K562 (cell line): Measurements from ENCODE around the gene GTPBP6. TPM values are rescaled to one million over a fixed set of nuclear protein-coding genes. Genes with fewer than 3 reads are reported as not detected.

ENCODE experiments used
- ATAC-seq: fragments of 200-7000 bp; cut with Tn5 transposase; 3 replicates; pipeline ENCODE4 v1.9.1; 2020; ENCODE audit warnings: moderate library complexity
- BruUV-seq: library from RNA; stranded (reverse); fragments of 400-500 nt; replicated peaks from 2 replicates; lab custom pipeline; 2021; lab: Mats Ljungman, UMichigan
- CTCF ChIA-PET: fragments of 300-600 bp; formaldehyde crosslinking; extraction: SDS; loops from one replicate; lab custom pipeline; 2021; ENCODE audit warnings: low intra/inter-chr PET ratio; lab: Yijun Ruan, JAX
- POLR2A ChIA-PET: fragments of 300-600, 350-650 bp; sonication (Branson Sonifier 250); formaldehyde crosslinking; extraction: SDS; loops from one replicate; lab custom pipeline; 2021; ENCODE audit warnings: antibody characterized with exemption, inconsistent platforms; lab: Yijun Ruan, JAX
- DNase-seq, 4 experiments: peaks; one replicate each; pipeline versions ENCODE4 v3.0.0 to v3.0.0-alpha.2; 2011 to 2018; ENCODE audit warnings: low spot score in 3 of 4, mixed read lengths in 3 of 4; ENCODE audit errors: extremely low read depth in 1 of 4
- FAIRE-seq: peaks from 2 replicates; lab custom pipeline; 2011; peaks lifted over from hg19 to GRCh38; lab: Jason Lieb, UNC
- H2AFZ ChIP-seq: 2 replicates; pipeline ENCODE4 v1.6.0; 2011; ENCODE audit warnings: low read depth, low read length, control low read depth, inconsistent platforms
- H3K27ac ChIP-seq: fragments of 200-600 bp; 3 replicates; pipeline ENCODE4 v1.8.0; 2011; ENCODE audit warnings: low read depth, mild to moderate bottlenecking, control low read depth, inconsistent platforms, low read length, moderate library complexity, mixed read lengths; ENCODE audit errors: extremely low read depth
- H3K27me3 ChIP-seq, 2 experiments: fragments of 300-600 bp in 1 of 2; 2 replicates in 1 of 2; 3 replicates in 1 of 2; pipeline versions ENCODE4 v1.6.0 to v1.8.0; 2011; ENCODE audit warnings: inconsistent platforms in 2 of 2, low read length in 2 of 2, mild to moderate bottlenecking in 1 of 2, mixed read lengths in 1 of 2, moderate library complexity in 1 of 2; ENCODE audit not compliant: control insufficient read depth in 2 of 2, insufficient read depth in 2 of 2
- H3K36me3 ChIP-seq: fragments of 300-600 bp; 3 replicates; pipeline ENCODE4 v1.8.0; 2011; ENCODE audit warnings: mild to moderate bottlenecking, low read length, inconsistent platforms; ENCODE audit not compliant: control insufficient read depth, insufficient read depth
- H3K4me1 ChIP-seq, 2 experiments: fragments of 200-600 bp in 1 of 2; replicated peaks in 1 of 2; 2 replicates in 1 of 2; 3 replicates in 1 of 2; pipeline versions ENCODE4 v1.5.1 to v1.8.0; 2011; ENCODE audit warnings: inconsistent platforms in 2 of 2, low read length in 2 of 2, mild to moderate bottlenecking in 1 of 2, mixed read lengths in 1 of 2, moderate library complexity in 1 of 2; ENCODE audit not compliant: control insufficient read depth in 2 of 2, insufficient read depth in 2 of 2
- H3K4me2 ChIP-seq: 2 replicates; pipeline ENCODE4 v1.6.1; 2011; ENCODE audit warnings: low read length, control low read depth, inconsistent platforms, mixed read lengths; ENCODE audit not compliant: insufficient read depth
- H3K4me3 ChIP-seq: fragments of 200-600 bp; sonication (generic), shearing (Covaris generic); 2 replicates; pipeline ENCODE4 v1.5.1; 2016; ENCODE audit warnings: control low read depth, inconsistent platforms
- H3K79me2 ChIP-seq: fragments of 200-600 bp; 3 replicates; pipeline ENCODE4 v1.8.0; 2011; ENCODE audit warnings: low read length, inconsistent platforms; ENCODE audit not compliant: control insufficient read depth, insufficient read depth
- H3K9ac ChIP-seq, 2 experiments: 2 replicates each; pipeline versions ENCODE4 v1.6.0 to v1.6.1; 2011; ENCODE audit warnings: low read depth in 2 of 2, low read length in 2 of 2, control low read depth in 1 of 2, inconsistent platforms in 1 of 2, mild to moderate bottlenecking in 1 of 2, mixed read lengths in 1 of 2; ENCODE audit not compliant: insufficient read depth in 1 of 2
- H3K9me1 ChIP-seq: one replicate; pipeline ENCODE4 v1.6.0; 2011; ENCODE audit warnings: inconsistent platforms, mild to moderate bottlenecking, low read length, moderate library complexity; ENCODE audit not compliant: control insufficient read depth, insufficient read depth
- H3K9me3 ChIP-seq: replicated peaks from 2 replicates; pipeline ENCODE4 v1.5.1; 2011; ENCODE audit warnings: low read depth, low read length, inconsistent platforms; ENCODE audit not compliant: control insufficient read depth, insufficient read depth
- H4K20me1 ChIP-seq: replicated peaks from 2 replicates; pipeline ENCODE4 v1.6.1; 2011; ENCODE audit warnings: low read length, inconsistent platforms, mixed read lengths; ENCODE audit not compliant: control insufficient read depth, insufficient read depth
- C11orf30 ChIP-seq: fragments of 450-650 bp; IDR thresholded peaks from 2 replicates; pipeline ENCODE4 v1.6.1; 2016; ENCODE audit warnings: low read depth, mild to moderate bottlenecking
- CAMTA2 ChIP-seq: fragments of 250-450 bp; sonication (Bioruptor Pico); conservative IDR thresholded peaks from 2 replicates; pipeline ENCODE4 v1.5.1; 2022
- CCNT2 ChIP-seq: IDR thresholded peaks from 2 replicates; pipeline ENCODE4 v1.6.1; 2011; ENCODE audit warnings: borderline replicate concordance, low read depth, mild to moderate bottlenecking, moderate library complexity, mixed read lengths, low read length; ENCODE audit not compliant: insufficient read length; ENCODE audit errors: extremely low read depth
- CHD4 ChIP-seq: fragments of 200-600 bp; sonication (generic); IDR thresholded peaks from 3 replicates; pipeline ENCODE4 v1.6.1; 2012; ENCODE audit warnings: low read depth, mild to moderate bottlenecking, mixed read lengths, low read length, inconsistent platforms; ENCODE audit not compliant: insufficient read depth, insufficient replicate concordance, poor library complexity, severe bottlenecking
- E2F4 ChIP-seq: sonication (generic); formaldehyde crosslinking; IDR thresholded peaks from 2 replicates; pipeline ENCODE4 v1.8.0; 2022; ENCODE audit warnings: mild to moderate bottlenecking, low read depth, missing genetic modification reagents
- ILK ChIP-seq: fragments of 450-650 bp; IDR thresholded peaks from 2 replicates; pipeline ENCODE4 v1.6.1; 2016; ENCODE audit warnings: missing genetic modification characterization, low read depth, mild to moderate bottlenecking, missing compliant biosample characterization, moderate library complexity, borderline replicate concordance
- KDM2B ChIP-seq: fragments of 250-450 bp; sonication (Bioruptor Pico); IDR thresholded peaks from 2 replicates; pipeline ENCODE4 v1.8.0; 2021; ENCODE audit warnings: mild to moderate bottlenecking, moderate library complexity
- LCOR ChIP-seq: sonication (generic); formaldehyde crosslinking; IDR thresholded peaks from 2 replicates; pipeline ENCODE4 v1.8.0; 2022; ENCODE audit warnings: mild to moderate bottlenecking, missing genetic modification reagents
- NCOA4 ChIP-seq: fragments of 450-650 bp; IDR thresholded peaks from 2 replicates; pipeline ENCODE4 v1.6.1; 2018; ENCODE audit warnings: mild to moderate bottlenecking; ENCODE audit not compliant: partially characterized antibody
- POLR2A ChIP-seq: fragments of 450-650 bp; conservative IDR thresholded peaks from 2 replicates; pipeline ENCODE4 v1.6.1; 2016
- TARDBP ChIP-seq: fragments of 450-650 bp; IDR thresholded peaks from 2 replicates; pipeline ENCODE4 v1.6.1; 2016
- TSC22D4 ChIP-seq: fragments of 450-650 bp; IDR thresholded peaks from 2 replicates; pipeline ENCODE4 v1.6.1; 2016; ENCODE audit warnings: missing genetic modification characterization, missing biosample characterization, control low read depth
- USF1 ChIP-seq: sonication (generic); formaldehyde crosslinking; IDR thresholded peaks from 2 replicates; pipeline ENCODE4 v1.9.0; 2022; ENCODE audit warnings: mild to moderate bottlenecking, missing genetic modification reagents
- ZFP30 ChIP-seq: fragments of 250-450 bp; sonication (Bioruptor Pico); IDR thresholded peaks from 2 replicates; pipeline ENCODE4 v1.8.0; 2022; ENCODE audit warnings: moderate library complexity, mild to moderate bottlenecking, inconsistent platforms, borderline replicate concordance
- ZNF263 ChIP-seq: sonication (generic); formaldehyde crosslinking; IDR thresholded peaks from 2 replicates; pipeline ENCODE4 v1.8.0; 2022; ENCODE audit warnings: mild to moderate bottlenecking, missing genetic modification reagents, borderline replicate concordance
- ZNF76 ChIP-seq: fragments of 250-450 bp; sonication (Bioruptor Pico); IDR thresholded peaks from 2 replicates; pipeline ENCODE4 v1.4.0; 2020; ENCODE audit warnings: mild to moderate bottlenecking, moderate library complexity, borderline replicate concordance
- WGBS: fragments of 100-300 bp; shearing (Covaris generic); methylation state at CpG from one replicate; pipeline ENCODE4 v1.1.6; 2016; ENCODE audit warnings: low coverage, mixed read lengths; ENCODE audit not compliant: insufficient coverage; ENCODE audit errors: missing lambda C conversion rate; 5-methylcytosine and 5-hydroxymethylcytosine counted together
- in situ Hi-C: fragments of 300-500 bp; cut with MboI; formaldehyde crosslinking; loops from 4 replicates; pipeline ENCODE4 v1.15.0; 2018; ENCODE audit warnings: inconsistent platforms, mixed read lengths
- intact Hi-C: fragments of 100-400 bp; cut with micrococcal nuclease; formaldehyde crosslinking; loops from 2 replicates; pipeline ENCODE4 v1.14.2; 2022
- polyA plus RNA-seq, 8 experiments: library from polyadenylated mRNA; depleted of rRNA in 4 of 8; stranded (reverse) in 5 of 8; unstranded in 3 of 8; fragments of >200 nt; fragmentation: Nextera tagmentation in 2 of 8; fragmentation: Illumina TruSeq in 1 of 8; extraction: Ambion mirVana in 2 of 8; extraction: Trizol in 1 of 8; gene quantifications; 2 replicates each; pipeline versions ENCODE4 v1.2.1 to v1.2.3, GENCODE V29; 2011 to 2014; ENCODE audit warnings: inconsistent platforms in 1 of 8, missing spikeins in 1 of 8
- total RNA-seq, 7 experiments: library from RNA; depleted of rRNA in 6 of 7; stranded (reverse); fragments of >200 nt in 6 of 7; fragmentation: Illumina TruSeq in 2 of 7; extraction: Trizol in 2 of 7; gene quantifications; 2 replicates each; pipeline versions ENCODE4 v1.2.1 to v1.2.3, GENCODE V29; 2011 to 2021; ENCODE audit warnings: low replicate concordance in 1 of 7

The GTPBP6 gene
- total and polyA plus RNA-seq, 9 of the 15 experiments (the other 6 are each of a cell fraction or from before 2014, with no cell fraction given) = 0.24 to 35.2 (median 8.0) TPM

- Histone ChIP-seq H3K9me3 (no peaks in the 10 kb centered on the region), H4K20me1 (no peaks in the 10 kb centered on the region), H3K36me3 (no peaks in the 10 kb centered on the region), H2AFZ (no peak overlapping the region), H3K4me1 (peaks cover 0 to 5% of the 10 kb centered on the region in 2 experiments; a peak in 2 of 5 replicates), H3K4me3 (no peak overlapping the region), H3K27ac (no peak overlapping the region), H3K27me3 (no peaks in the 10 kb centered on the region), H3K79me2 (no peaks in the 10 kb centered on the region), H3K9me1 (no peaks in the 10 kb centered on the region), H3K9ac (no peak overlapping the region), H3K4me2 (no peak overlapping the region)
- in situ Hi-C loops (no loop called here), intact Hi-C loops (no loop called here)
- 83% methylated on average over 13 of the region's 17 CpGs for WGBS
- no peak for DNase-seq
- CTCF ChIA-PET = no interaction called here
- BruUV-seq = no TSS peak
- ATAC-seq = no peak
- TF ChIP-seq CHD4 (no peak), C11orf30 (no peak), E2F4 (CRISPR knock-in tag) (no peak), CCNT2 (no peak), CAMTA2 (CRISPR knock-in tag) (no peak), KDM2B (no peak), LCOR (CRISPR knock-in tag) (no peak), ZFP30 (CRISPR knock-in tag) (no peak), ZNF263 (CRISPR knock-in tag) (no peak), ILK (tag) (no peak), USF1 (CRISPR knock-in tag) (no peak), TARDBP (no peak), ZNF76 (CRISPR knock-in tag) (no peak), TSC22D4 (no peak), POLR2A (no peak), NCOA4 (no peak)
- POLR2A ChIA-PET = no interaction called here
- no peak for FAIRE-seq
Observed at GRCh38 chrX:335758-336155, 17.2 kb upstream of the GTPBP6 start.
